PC-9 (cell line): ENCODE measurements around the gene ARMH4.

Experiments used
- EZH2 ChIP-seq: fragments of 200-600 bp; sonication (generic); IDR thresholded peaks from 2 replicates; pipeline ENCODE4 v1.8.0; 2017; ENCODE audit warnings: antibody characterized with exemption, low read depth
- TF ChIP-seq, protein P1 (sequence below): fragments of 200-600 bp; sonication (generic); conservative IDR thresholded peaks from 2 replicates; pipeline ENCODE4 v1.6.1; 2017; ENCODE audit warnings: mixed run types, antibody characterized with exemption, mild to moderate bottlenecking, moderate library complexity

DNA sequence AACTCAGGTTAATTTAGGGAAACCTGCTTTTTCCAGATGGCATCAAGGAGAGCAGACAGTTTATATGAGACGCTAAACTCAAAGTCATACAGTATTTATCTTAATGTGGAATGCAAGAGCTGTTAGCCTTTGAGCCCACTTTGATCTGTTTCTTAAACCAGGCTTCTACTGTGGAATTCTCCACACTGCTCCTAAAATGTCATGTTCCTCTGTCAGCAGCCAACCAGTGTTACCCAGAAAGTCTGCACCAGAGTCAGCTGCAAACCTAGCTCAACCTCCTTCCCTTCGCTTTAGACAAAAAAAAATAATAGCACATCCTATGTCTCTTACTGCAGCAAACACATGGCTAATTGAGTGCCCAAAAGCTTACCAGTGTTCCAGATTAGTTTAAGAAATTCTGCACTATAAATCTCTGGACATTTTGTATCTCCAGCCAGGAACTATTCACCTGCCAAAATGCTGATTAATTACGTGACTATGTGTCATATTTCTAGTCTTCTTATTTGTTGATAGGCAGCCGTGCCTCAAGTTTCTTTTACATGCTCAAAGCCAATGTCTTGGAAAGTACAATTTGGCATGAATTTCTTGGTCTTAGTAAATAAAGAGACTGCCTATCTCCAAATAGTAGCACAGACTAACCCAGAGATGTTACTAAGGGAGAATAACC lies 21.8 kb downstream of the ARMH4 start:
- TF ChIP-seq, protein P1, sequence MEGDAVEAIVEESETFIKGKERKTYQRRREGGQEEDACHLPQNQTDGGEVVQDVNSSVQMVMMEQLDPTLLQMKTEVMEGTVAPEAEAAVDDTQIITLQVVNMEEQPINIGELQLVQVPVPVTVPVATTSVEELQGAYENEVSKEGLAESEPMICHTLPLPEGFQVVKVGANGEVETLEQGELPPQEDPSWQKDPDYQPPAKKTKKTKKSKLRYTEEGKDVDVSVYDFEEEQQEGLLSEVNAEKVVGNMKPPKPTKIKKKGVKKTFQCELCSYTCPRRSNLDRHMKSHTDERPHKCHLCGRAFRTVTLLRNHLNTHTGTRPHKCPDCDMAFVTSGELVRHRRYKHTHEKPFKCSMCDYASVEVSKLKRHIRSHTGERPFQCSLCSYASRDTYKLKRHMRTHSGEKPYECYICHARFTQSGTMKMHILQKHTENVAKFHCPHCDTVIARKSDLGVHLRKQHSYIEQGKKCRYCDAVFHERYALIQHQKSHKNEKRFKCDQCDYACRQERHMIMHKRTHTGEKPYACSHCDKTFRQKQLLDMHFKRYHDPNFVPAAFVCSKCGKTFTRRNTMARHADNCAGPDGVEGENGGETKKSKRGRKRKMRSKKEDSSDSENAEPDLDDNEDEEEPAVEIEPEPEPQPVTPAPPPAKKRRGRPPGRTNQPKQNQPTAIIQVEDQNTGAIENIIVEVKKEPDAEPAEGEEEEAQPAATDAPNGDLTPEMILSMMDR, result no peak
- no peak for TF ChIP-seq EZH2
